ENCODE measurements around the gene CHAT.

The CHAT gene

DNA sequence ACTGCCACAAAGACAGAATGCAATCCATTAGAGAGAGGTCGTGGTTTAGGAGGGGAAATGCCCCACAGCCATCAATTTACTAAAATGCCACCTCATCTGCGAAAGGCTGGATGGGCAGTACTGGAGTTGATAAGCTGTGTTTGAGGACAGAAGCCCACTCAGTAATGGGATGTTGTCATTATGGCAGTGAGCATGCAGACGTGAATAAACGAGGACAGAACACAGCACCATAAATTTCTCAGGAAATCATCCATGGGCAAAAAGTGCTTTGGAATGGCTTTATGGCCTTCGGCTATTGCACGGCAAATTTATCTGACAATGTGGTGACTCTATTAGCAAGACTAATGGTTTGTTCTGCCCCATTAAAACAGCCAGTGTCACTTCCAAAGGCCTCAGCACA lies 49.8 kb downstream of the CHAT start:
- ATAC-seq (ENCODE audit: low read depth) = no peak
- Histone ChIP-seq H3K27me3 (ENCODE audit: insufficient read depth, poor library complexity, severe bottlenecking) (no peaks in the 10 kb centered on the region), H3K36me3 (ENCODE audit: low read depth) (no peaks in the 10 kb centered on the region), H3K9me3 (ENCODE audit: severe bottlenecking) (no peaks in the 10 kb centered on the region), H3K27ac (ENCODE audit: poor library complexity, severe bottlenecking) (no peak overlapping the region), H3K4me1 (ENCODE audit: insufficient read depth, poor library complexity, severe bottlenecking) (no peaks in the 10 kb centered on the region), H3K4me3 (ENCODE audit: severe bottlenecking) (no peak overlapping the region)
- no peak for DNase-seq (ENCODE audit: low spot score)
- TF ChIP-seq, protein P1, sequence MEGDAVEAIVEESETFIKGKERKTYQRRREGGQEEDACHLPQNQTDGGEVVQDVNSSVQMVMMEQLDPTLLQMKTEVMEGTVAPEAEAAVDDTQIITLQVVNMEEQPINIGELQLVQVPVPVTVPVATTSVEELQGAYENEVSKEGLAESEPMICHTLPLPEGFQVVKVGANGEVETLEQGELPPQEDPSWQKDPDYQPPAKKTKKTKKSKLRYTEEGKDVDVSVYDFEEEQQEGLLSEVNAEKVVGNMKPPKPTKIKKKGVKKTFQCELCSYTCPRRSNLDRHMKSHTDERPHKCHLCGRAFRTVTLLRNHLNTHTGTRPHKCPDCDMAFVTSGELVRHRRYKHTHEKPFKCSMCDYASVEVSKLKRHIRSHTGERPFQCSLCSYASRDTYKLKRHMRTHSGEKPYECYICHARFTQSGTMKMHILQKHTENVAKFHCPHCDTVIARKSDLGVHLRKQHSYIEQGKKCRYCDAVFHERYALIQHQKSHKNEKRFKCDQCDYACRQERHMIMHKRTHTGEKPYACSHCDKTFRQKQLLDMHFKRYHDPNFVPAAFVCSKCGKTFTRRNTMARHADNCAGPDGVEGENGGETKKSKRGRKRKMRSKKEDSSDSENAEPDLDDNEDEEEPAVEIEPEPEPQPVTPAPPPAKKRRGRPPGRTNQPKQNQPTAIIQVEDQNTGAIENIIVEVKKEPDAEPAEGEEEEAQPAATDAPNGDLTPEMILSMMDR (IDR thresholded peaks at IDR 0.05; ENCODE audit: poor library complexity, severe bottlenecking) = no peak

DNA sequence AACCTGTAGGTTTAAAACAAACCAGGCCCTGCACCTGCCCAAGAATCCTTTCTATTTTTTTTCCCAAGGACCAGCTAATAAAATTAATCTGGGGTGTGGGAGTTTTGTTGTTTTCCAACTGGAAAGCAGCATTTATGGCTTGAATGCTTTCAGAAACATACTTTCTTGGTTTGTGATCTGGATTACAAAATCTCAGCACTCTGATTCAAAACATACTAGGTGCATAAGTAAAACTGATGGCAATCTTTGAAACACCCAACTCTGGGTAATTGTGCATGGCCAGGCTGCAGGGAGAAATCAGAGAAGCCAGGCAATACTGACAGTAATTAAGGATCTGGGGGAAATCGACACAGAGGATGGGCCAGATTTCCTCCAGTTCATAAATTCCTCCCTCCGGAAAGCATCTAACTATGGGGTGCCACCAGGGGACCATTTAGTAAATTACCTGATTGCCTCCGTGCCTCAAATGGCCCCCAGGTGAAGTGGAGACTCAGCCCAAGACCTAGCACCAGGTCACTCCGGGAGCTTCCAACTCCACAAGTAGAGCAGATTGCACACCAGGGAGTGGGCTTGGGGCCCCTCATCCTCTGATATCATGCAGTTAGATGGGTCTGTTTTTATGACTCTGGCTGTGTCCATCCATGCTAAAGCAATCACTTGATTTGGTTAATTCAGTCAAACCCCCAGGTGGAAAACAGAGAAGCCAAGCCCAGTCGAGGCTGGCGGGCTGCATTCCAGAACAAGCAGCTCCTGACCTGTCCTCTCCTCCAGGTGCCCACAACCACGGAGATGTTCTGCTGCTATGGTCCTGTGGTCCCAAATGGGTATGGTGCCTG lies 50.4 kb downstream of the CHAT start:
- no peak for DNase-seq (ENCODE audit: low spot score)
- Histone ChIP-seq H3K4me1 (ENCODE audit: insufficient read depth, poor library complexity, severe bottlenecking) (no peaks in the 10 kb centered on the region), H3K9me3 (ENCODE audit: severe bottlenecking) (no peaks in the 10 kb centered on the region), H3K27me3 (ENCODE audit: insufficient read depth, poor library complexity, severe bottlenecking) (no peaks in the 10 kb centered on the region), H3K4me3 (ENCODE audit: severe bottlenecking) (no peak overlapping the region), H3K36me3 (ENCODE audit: low read depth) (no peaks in the 10 kb centered on the region), H3K27ac (ENCODE audit: poor library complexity, severe bottlenecking) (no peak overlapping the region)
- TF ChIP-seq, protein P1 (IDR thresholded peaks at IDR 0.05; ENCODE audit: poor library complexity, severe bottlenecking) = no peak
- ATAC-seq (ENCODE audit: low read depth) = no peak

- H3K4me1 ChIP-seq (ENCODE audit: insufficient read depth, poor library complexity, severe bottlenecking) = no peaks in the 10 kb centered on the region
- no peak for ATAC-seq (ENCODE audit: low read depth)
- H3K36me3 ChIP-seq (ENCODE audit: low read depth) = no peaks in the 10 kb centered on the region
- no peak overlapping the region for H3K4me3 ChIP-seq (ENCODE audit: severe bottlenecking)
- TF ChIP-seq, protein P1 (IDR thresholded peaks at IDR 0.05; ENCODE audit: poor library complexity, severe bottlenecking) = no peak
- no peaks in the 10 kb centered on the region for H3K27me3 ChIP-seq (ENCODE audit: insufficient read depth, poor library complexity, severe bottlenecking)
- DNase-seq (ENCODE audit: low spot score) = no peak
- no peak overlapping the region for H3K27ac ChIP-seq (ENCODE audit: poor library complexity, severe bottlenecking)
- no peaks in the 10 kb centered on the region for H3K9me3 ChIP-seq (ENCODE audit: severe bottlenecking)
These were observed 51.1 kb downstream of the CHAT start for GRCh38 chr10:49664842-49665355.

DNA sequence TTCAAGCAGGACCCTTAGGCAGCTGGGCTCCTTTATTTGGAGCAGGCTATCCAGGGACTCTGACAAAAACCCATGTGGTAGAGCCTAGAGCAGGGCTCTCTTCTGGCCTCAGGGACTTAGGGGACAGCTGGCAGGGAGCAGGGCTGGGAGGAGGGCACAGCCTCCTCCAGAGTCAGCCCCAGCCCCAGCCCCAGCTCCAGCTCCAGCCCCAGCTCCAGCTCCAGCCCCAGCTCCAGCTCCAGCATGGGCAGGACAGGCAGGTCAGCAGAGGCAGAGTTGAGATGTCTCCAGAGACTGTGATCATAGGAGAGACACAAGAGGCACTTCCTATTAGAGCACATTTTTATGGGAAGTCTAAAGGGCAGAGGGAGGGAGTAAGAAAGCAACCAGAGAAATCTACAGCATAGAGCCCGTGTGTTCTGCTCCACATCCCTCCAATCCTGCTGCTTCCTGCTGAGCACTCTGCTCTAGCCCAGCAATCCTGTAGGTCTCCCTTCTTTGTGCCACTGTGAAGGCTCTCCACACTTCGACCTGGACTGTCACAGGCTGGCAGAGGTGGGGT lies 52.3 kb downstream of the CHAT start:
- DNase-seq (ENCODE audit: low spot score) = no peak
- TF ChIP-seq, protein P1 (IDR thresholded peaks at IDR 0.05; ENCODE audit: poor library complexity, severe bottlenecking) = no peak
- peaks cover 1% of the 10 kb centered on the region for H3K27me3 ChIP-seq (ENCODE audit: insufficient read depth, poor library complexity, severe bottlenecking)
- H3K9me3 ChIP-seq (ENCODE audit: severe bottlenecking) = no peaks in the 10 kb centered on the region
- no peak overlapping the region for H3K4me3 ChIP-seq (ENCODE audit: severe bottlenecking)
- no peaks in the 10 kb centered on the region for H3K4me1 ChIP-seq (ENCODE audit: insufficient read depth, poor library complexity, severe bottlenecking)
- H3K36me3 ChIP-seq (ENCODE audit: low read depth) = no peaks in the 10 kb centered on the region
- ATAC-seq (ENCODE audit: low read depth) = no peak
- H3K27ac ChIP-seq (ENCODE audit: poor library complexity, severe bottlenecking) = no peak overlapping the region

- no peaks in the 10 kb centered on the region for H3K36me3 ChIP-seq (ENCODE audit: low read depth)
- H3K27ac ChIP-seq (ENCODE audit: poor library complexity, severe bottlenecking) = no peak overlapping the region
- no peak overlapping the region for H3K4me3 ChIP-seq (ENCODE audit: severe bottlenecking)
- no peaks in the 10 kb centered on the region for H3K4me1 ChIP-seq (ENCODE audit: insufficient read depth, poor library complexity, severe bottlenecking)
- H3K27me3 ChIP-seq (ENCODE audit: insufficient read depth, poor library complexity, severe bottlenecking) = peaks cover 6% of the 10 kb centered on the region
- H3K9me3 ChIP-seq (ENCODE audit: severe bottlenecking) = no peaks in the 10 kb centered on the region
- ATAC-seq (ENCODE audit: low read depth) = no peak
- no peak for DNase-seq (ENCODE audit: low spot score)
- TF ChIP-seq, protein P1 (IDR thresholded peaks at IDR 0.05; ENCODE audit: poor library complexity, severe bottlenecking) = no peak
These were observed 52.8 kb downstream of the CHAT start for GRCh38 chr10:49666685-49667084.
